CD14-positive monocyte (primary cell): ENCODE data around the gene P2RX5. TPM values are rescaled to one million over a fixed set of nuclear protein-coding genes. Genes with fewer than 3 reads are reported as not detected.
A peak's percentile ranks its signal among the peaks of the same experiment; 100 is the strongest.

Experiments used
- DNase-seq, 3 donors: peaks; one replicate each; pipeline ENCODE4 v3.0.0-alpha.2; 2011 to 2022
- H2AFZ ChIP-seq: 2 replicates; pipeline ENCODE4 v1.6.0; 2012; ENCODE audit warnings: mild to moderate bottlenecking, low read depth, low read length, inconsistent platforms; ENCODE audit not compliant: insufficient read depth, poor library complexity, severe bottlenecking
- H3K27ac ChIP-seq, 2 donors: 1 replicate in 1 of 2; 2 replicates in 1 of 2; pipeline ENCODE4 v1.5.1; 2012 to 2013; ENCODE audit warnings: low read length in 2 of 2, control low read depth in 1 of 2, inconsistent platforms in 1 of 2, low read depth in 1 of 2, mild to moderate bottlenecking in 1 of 2
- H3K27me3 ChIP-seq, 2 donors: one replicate each; pipeline versions ENCODE4 v1.6.0 to v1.6.1; 2011 to 2013; ENCODE audit warnings: low read length in 2 of 2; ENCODE audit not compliant: control insufficient read depth in 2 of 2, insufficient read depth in 2 of 2
- H3K36me3 ChIP-seq, 2 donors: replicated peaks in 1 of 2; 1 replicate in 1 of 2; 2 replicates in 1 of 2; pipeline versions ENCODE4 v1.5.1 to v1.6.1; 2012 to 2013; ENCODE audit warnings: low read length in 2 of 2, control low read depth in 1 of 2, inconsistent platforms in 1 of 2, mild to moderate bottlenecking in 1 of 2; ENCODE audit not compliant: insufficient read depth in 2 of 2, control insufficient read depth in 1 of 2
- H3K4me1 ChIP-seq, 2 donors: 1 replicate in 1 of 2; 2 replicates in 1 of 2; pipeline versions ENCODE4 v1.5.1 to v1.6.1; 2012 to 2013; ENCODE audit warnings: low read length in 2 of 2, control low read depth in 1 of 2, inconsistent platforms in 1 of 2, mild to moderate bottlenecking in 1 of 2, moderate library complexity in 1 of 2; ENCODE audit not compliant: insufficient read depth in 2 of 2, control insufficient read depth in 1 of 2
- H3K4me2 ChIP-seq: replicated peaks from 2 replicates; pipeline ENCODE3; 2012; ENCODE audit warnings: low read length, moderate library complexity, mild to moderate bottlenecking; ENCODE audit not compliant: poor library complexity, severe bottlenecking; ENCODE audit errors: extremely low read depth
- H3K4me3 ChIP-seq, 3 experiments: fragments of 200-600 bp in 1 of 3; sonication (generic) in 1 of 3; replicated peaks in 1 of 3; 1 replicate in 2 of 3; 2 replicates in 1 of 3; pipeline ENCODE4 v1.5.1; 2011 to 2013; ENCODE audit warnings: low read length in 3 of 3, mild to moderate bottlenecking in 3 of 3, control low read depth in 2 of 3, low read depth in 2 of 3, inconsistent platforms in 1 of 3, moderate library complexity in 1 of 3
- H3K79me2 ChIP-seq: 2 replicates; pipeline ENCODE4 v1.6.0; 2012; ENCODE audit warnings: mild to moderate bottlenecking, control low read depth, inconsistent platforms, low read length, moderate library complexity; ENCODE audit not compliant: insufficient read depth
- H3K9ac ChIP-seq: 2 replicates; pipeline ENCODE4 v1.6.0; 2017; ENCODE audit warnings: low read length, mild to moderate bottlenecking; ENCODE audit not compliant: insufficient read depth, poor library complexity, severe bottlenecking
- H3K9me3 ChIP-seq, 2 donors: replicated peaks in 1 of 2; 1 replicate in 1 of 2; 2 replicates in 1 of 2; pipeline versions ENCODE4 v1.5.1 to v1.6.1; 2012 to 2013; ENCODE audit warnings: low read length in 2 of 2, control low read depth in 1 of 2; ENCODE audit not compliant: control insufficient read depth in 1 of 2, insufficient read depth in 1 of 2
- H4K20me1 ChIP-seq: 2 replicates; pipeline ENCODE4 v1.6.0; 2012; ENCODE audit warnings: mild to moderate bottlenecking, low read length, control low read depth, moderate library complexity; ENCODE audit not compliant: insufficient read depth
- H3K27ac Mint-ChIP-seq, 7 donors: one replicate each; pipeline ENCODE4 v1.8.0; 2020; ENCODE audit warnings: mild to moderate bottlenecking in 7 of 7, mixed read lengths in 7 of 7, moderate library complexity in 6 of 7, inconsistent platforms in 2 of 7
- H3K27me3 Mint-ChIP-seq, 3 donors: one replicate each; pipeline ENCODE4 v1.8.0; 2021 to 2022; ENCODE audit warnings: low read depth in 3 of 3, mild to moderate bottlenecking in 3 of 3, mixed read lengths in 3 of 3, moderate library complexity in 3 of 3, inconsistent platforms in 1 of 3
- H3K36me3 Mint-ChIP-seq, 2 donors: one replicate each; pipeline ENCODE4 v1.8.0; 2020; ENCODE audit warnings: mixed read lengths in 2 of 2, inconsistent platforms in 1 of 2, mild to moderate bottlenecking in 1 of 2
- H3K4me1 Mint-ChIP-seq: one replicate; pipeline ENCODE4 v1.8.0; 2020; ENCODE audit warnings: mild to moderate bottlenecking, mixed read lengths
- H3K4me3 Mint-ChIP-seq, 2 donors: one replicate each; pipeline ENCODE4 v1.8.0; 2020; ENCODE audit warnings: mild to moderate bottlenecking in 2 of 2, mixed read lengths in 2 of 2, moderate library complexity in 1 of 2
- H3K9me3 Mint-ChIP-seq, 7 donors: one replicate each; pipeline ENCODE4 v1.8.0; 2020 to 2022; ENCODE audit warnings: mixed read lengths in 7 of 7, mild to moderate bottlenecking in 6 of 7, moderate library complexity in 6 of 7, inconsistent platforms in 2 of 7
- WGBS: methylation state at CpG from one replicate; pipeline ENCODE4 v1.1.5; 2013; ENCODE audit warnings: missing lambda C conversion rate; ENCODE audit not compliant: insufficient coverage; 5-methylcytosine and 5-hydroxymethylcytosine counted together
- intact Hi-C, 2 donors: fragments of 100-400 bp; cut with micrococcal nuclease; formaldehyde crosslinking; loops; one replicate each; pipeline versions ENCODE4 v1.15.0 to v1.15.1; 2023
- polyA plus RNA-seq, 3 donors: library from polyadenylated mRNA; depleted of rRNA in 1 of 3; unstranded in 2 of 3; stranded (reverse) in 1 of 3; fragments of 300-500 nt in 2 of 3; fragments of >200 nt in 1 of 3; fragmentation: Illumina TruSeq in 2 of 3; gene quantifications; 1 replicate in 2 of 3; 2 replicates in 1 of 3; pipeline ENCODE4 v1.2.3, GENCODE V29; 2012 to 2021
- TF ChIP-seq, protein P1 (sequence below): fragments of 200-600 bp; IDR thresholded peaks from one replicate; pipeline ENCODE4 v1.8.0; 2022; ENCODE audit warnings: antibody characterized with exemption, mild to moderate bottlenecking

Gene P2RX5
- polyA plus RNA-seq, 3 donors, result 0.64 to 8.8 (median 3.4) TPM

DNA sequence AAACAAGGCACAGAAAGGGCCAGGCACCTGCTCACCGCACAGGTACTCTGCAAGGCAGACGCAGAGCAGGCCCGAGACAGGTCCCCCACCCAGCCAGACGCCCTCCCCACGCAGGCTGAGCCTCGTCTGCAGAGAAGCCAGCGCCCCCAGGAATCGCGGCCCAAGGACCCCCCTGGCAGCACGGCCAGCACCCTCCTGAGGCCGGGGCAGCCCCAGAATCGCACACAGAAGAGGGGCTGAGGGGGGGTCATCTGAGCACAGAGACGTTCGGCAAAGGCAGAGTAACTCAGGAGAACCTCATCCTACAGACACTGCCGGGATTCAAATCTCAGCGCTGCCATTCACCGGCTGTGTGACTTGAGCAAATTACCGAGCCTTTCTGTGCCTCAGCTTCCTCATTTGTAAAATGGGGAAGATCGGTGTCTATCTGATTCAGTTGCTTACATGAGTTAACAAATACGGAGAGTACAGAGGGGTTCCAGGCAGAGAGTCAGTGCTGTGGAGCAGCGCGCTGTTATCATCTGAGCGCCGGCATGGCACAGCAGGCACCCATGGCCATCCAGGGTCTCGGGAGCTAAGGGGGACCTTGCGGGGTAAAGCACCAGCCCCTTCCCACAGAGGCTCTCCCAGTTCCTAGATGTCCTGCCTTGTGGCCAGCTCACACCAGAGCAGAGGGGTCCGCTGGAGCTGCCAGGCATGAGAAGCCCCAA is 17.0 kb downstream of the P2RX5 start:
- Histone ChIP-seq H3K27me3 (no peaks in the 10 kb centered on the region), H4K20me1 (no peaks in the 10 kb centered on the region), H2AFZ (peak overlapping the region; percentile 26), H3K9me3 (no peaks in the 10 kb centered on the region), H3K27ac (no peak overlapping the region), H3K36me3 (no peaks in the 10 kb centered on the region), H3K79me2 (no peaks in the 10 kb centered on the region), H3K4me3 (peak overlapping the region in 1 of 3 experiments; percentile 9), H3K9ac (no peak overlapping the region), H3K4me2 (no peak overlapping the region), H3K4me1 (peaks cover 18 to 32% of the 10 kb centered on the region in 2 donors)
- WGBS, result 73% methylated on average over 14 of the region's 27 CpGs
- TF ChIP-seq, protein P1, sequence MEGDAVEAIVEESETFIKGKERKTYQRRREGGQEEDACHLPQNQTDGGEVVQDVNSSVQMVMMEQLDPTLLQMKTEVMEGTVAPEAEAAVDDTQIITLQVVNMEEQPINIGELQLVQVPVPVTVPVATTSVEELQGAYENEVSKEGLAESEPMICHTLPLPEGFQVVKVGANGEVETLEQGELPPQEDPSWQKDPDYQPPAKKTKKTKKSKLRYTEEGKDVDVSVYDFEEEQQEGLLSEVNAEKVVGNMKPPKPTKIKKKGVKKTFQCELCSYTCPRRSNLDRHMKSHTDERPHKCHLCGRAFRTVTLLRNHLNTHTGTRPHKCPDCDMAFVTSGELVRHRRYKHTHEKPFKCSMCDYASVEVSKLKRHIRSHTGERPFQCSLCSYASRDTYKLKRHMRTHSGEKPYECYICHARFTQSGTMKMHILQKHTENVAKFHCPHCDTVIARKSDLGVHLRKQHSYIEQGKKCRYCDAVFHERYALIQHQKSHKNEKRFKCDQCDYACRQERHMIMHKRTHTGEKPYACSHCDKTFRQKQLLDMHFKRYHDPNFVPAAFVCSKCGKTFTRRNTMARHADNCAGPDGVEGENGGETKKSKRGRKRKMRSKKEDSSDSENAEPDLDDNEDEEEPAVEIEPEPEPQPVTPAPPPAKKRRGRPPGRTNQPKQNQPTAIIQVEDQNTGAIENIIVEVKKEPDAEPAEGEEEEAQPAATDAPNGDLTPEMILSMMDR, result no peak
- no peak overlapping the region for H3K4me3 Mint-ChIP-seq
- intact Hi-C loops, result no loop called here
- peaks cover 0 to 2% (median 0%) of the 10 kb centered on the region in 7 donors for H3K9me3 Mint-ChIP-seq
- peaks cover 2 to 7% (median 5%) of the 10 kb centered on the region in 3 donors for H3K27me3 Mint-ChIP-seq
- H3K36me3 Mint-ChIP-seq, result no peaks in the 10 kb centered on the region
- DNase-seq, result peak; percentile 25 to 55 (median 39)
- H3K4me1 Mint-ChIP-seq, result peaks cover 28% of the 10 kb centered on the region
- no peak overlapping the region for H3K27ac Mint-ChIP-seq

DNA sequence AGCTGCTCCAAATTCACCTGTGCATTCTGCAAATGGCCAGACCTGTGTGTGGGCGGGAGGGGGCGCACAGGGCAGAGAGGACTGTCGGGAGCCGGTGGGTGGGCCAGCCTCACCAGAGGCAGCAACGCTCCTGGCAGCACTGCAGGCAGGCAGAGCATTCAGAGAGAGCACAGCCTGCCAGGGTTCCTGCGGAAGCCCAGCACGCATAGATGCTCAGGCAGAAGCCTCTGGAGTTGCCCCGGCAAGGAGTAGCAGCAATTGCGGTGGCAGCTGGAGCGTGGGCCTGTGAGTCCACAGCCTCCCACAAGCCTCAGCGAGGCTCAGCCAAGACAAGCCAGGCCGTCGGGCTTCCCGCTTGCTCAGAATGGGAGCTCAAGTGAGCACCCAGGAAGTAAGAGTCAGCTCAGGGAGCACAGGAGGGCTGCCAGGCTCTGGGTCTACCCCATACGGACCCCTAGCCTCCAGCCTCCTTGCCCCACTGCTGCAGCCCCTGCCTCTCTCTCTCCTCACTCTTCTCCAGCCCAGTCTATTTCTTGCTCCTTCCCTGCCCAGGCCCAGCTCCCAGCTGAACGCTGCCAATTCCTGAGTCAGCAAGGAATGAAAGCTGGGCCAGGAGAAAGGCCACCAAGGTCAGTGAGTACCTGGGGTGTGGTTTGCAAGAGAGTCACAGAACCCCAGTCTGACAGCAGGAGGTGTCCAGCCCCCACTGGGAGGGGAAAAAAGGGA is 17.7 kb downstream of the P2RX5 start:
- Mint-ChIP-seq H3K27me3 (peaks cover 2 to 7% (median 5%) of the 10 kb centered on the region in 3 donors), H3K9me3 (peaks cover 0 to 2% (median 0%) of the 10 kb centered on the region in 7 donors), H3K36me3 (peaks cover 0 to under 1% of the 10 kb centered on the region in 2 donors), H3K4me3 (no peak overlapping the region), H3K27ac (no peak overlapping the region), H3K4me1 (peaks cover 29% of the 10 kb centered on the region)
- H3K36me3 ChIP-seq, result no peaks in the 10 kb centered on the region
- no peaks in the 10 kb centered on the region for H3K79me2 ChIP-seq
- no peak for DNase-seq
- no peak overlapping the region for H3K9ac ChIP-seq
- TF ChIP-seq, protein P1, result no peak
- no peak overlapping the region for H2AFZ ChIP-seq
- intact Hi-C loops, result no loop called here
- no peaks in the 10 kb centered on the region for H3K27me3 ChIP-seq
- 91% methylated on average over 15 of the region's 16 CpGs for WGBS
- H3K9me3 ChIP-seq, result no peaks in the 10 kb centered on the region
- no peak overlapping the region for H3K4me2 ChIP-seq
- no peak overlapping the region for H3K4me3 ChIP-seq
- H3K4me1 ChIP-seq, result peaks cover 18 to 32% of the 10 kb centered on the region in 2 donors
- H3K27ac ChIP-seq, result no peak overlapping the region
- H4K20me1 ChIP-seq, result no peaks in the 10 kb centered on the region
